HepG2 (cell line): ENCODE data around the gene WNT2B.

Experiments used
- CTCF ChIP-seq: sonication (generic); formaldehyde crosslinking; IDR thresholded peaks from 2 replicates; pipeline ENCODE4 v1.5.0; 2020; ENCODE audit warnings: mild to moderate bottlenecking, missing genetic modification reagents, moderate library complexity
- EZH2 ChIP-seq: conservative IDR thresholded peaks from 2 replicates; pipeline ENCODE4 v1.6.1; 2012; ENCODE audit warnings: mild to moderate bottlenecking, low read depth, low read length, moderate library complexity

GRCh38 chr1:112465122-112465521 is 43.6 kb upstream of the WNT2B start:
- TF ChIP-seq CTCF (no peak), EZH2 (no peak)
